ENCODE measurements around the gene RCC2. TPM values are rescaled to one million over a fixed set of nuclear protein-coding genes. Genes with fewer than 3 reads are reported as not detected.
"Not testable (repeated sequence)": the region's sequence is repeated elsewhere in the genome, so short reads cannot be mapped to it uniquely, and the experiment has no call there.

RCC2 gene
- total and polyA plus RNA-seq, 8 donors = 15.8 to 73.6 (median 26.0) TPM

DNA sequence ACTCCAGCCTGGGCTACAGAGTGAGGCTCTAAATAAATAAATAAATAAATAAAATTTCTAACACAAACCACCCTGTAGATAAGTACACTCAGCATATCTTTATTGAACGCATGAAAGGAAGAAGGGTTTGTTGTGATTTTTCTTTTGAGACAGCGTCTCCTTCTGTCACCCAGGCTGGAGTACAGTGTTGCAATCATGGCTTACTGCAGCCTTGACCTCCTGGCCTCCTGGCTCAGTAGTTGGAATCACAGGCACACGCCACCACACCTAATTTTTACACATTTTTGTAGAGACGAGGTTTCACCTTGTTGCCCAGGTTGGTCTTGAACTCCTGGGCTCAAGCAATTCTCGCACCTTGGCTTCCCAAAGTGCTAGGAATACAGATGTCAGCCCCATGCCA lies 23.2 kb upstream of the RCC2 start:
- no peak for DNase-seq
- Histone ChIP-seq H3K36me3 (no peaks in the 10 kb centered on the region), H3K9me3 (no peaks in the 10 kb centered on the region), H3K4me1 (no peaks in the 10 kb centered on the region), H3K27me3 (peaks cover 0 to 18% (median 0%) of the 10 kb centered on the region in 3 donors), H3K27ac (no peak overlapping the region), H3K4me3 (no peak overlapping the region)
- TF ChIP-seq POLR2AphosphoS5 (IDR thresholded peaks at IDR 0.05) (no peak), POLR2A (IDR thresholded peaks at IDR 0.05) (no peak), EP300 (IDR thresholded peaks at IDR 0.05) (no peak)
- TF ChIP-seq, protein P1, sequence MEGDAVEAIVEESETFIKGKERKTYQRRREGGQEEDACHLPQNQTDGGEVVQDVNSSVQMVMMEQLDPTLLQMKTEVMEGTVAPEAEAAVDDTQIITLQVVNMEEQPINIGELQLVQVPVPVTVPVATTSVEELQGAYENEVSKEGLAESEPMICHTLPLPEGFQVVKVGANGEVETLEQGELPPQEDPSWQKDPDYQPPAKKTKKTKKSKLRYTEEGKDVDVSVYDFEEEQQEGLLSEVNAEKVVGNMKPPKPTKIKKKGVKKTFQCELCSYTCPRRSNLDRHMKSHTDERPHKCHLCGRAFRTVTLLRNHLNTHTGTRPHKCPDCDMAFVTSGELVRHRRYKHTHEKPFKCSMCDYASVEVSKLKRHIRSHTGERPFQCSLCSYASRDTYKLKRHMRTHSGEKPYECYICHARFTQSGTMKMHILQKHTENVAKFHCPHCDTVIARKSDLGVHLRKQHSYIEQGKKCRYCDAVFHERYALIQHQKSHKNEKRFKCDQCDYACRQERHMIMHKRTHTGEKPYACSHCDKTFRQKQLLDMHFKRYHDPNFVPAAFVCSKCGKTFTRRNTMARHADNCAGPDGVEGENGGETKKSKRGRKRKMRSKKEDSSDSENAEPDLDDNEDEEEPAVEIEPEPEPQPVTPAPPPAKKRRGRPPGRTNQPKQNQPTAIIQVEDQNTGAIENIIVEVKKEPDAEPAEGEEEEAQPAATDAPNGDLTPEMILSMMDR (IDR thresholded peaks at IDR 0.05) = no peak
- intact Hi-C loops (cut with DNase I; ENCODE audit: low total_unique reads) = no loop called here
- 58 to 82% (median 69%) methylated on average over 5 of the region's 5 CpGs for WGBS, 5 donors

DNA sequence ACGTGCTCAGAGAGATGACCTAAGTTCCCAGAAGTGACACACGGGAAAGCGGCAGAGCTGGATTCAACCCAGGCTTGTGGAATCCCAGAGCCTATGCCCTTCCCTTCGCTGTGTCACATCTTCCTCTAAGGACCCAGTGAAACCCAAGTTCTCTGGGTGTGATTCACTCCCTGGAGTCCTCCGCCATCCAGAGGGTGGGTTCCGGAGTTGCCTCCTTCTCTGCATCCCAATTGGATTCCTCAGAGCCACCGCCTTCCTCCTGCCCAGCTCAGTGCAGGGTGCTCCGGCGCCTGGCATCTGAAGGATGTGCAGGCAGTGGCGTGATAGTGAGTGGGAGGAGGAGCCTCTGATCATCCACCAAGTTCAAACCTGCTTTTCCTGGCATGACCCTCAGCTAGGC lies 20.7 kb upstream of the RCC2 start:
- TF ChIP-seq, protein P1 (IDR thresholded peaks at IDR 0.05) = no peak
- TF ChIP-seq EP300 (IDR thresholded peaks at IDR 0.05) (no peak), POLR2AphosphoS5 (IDR thresholded peaks at IDR 0.05) (no peak), POLR2A (IDR thresholded peaks at IDR 0.05) (no peak)
- Histone ChIP-seq H3K36me3 (no peaks in the 10 kb centered on the region), H3K27me3 (peaks cover 0 to 18% (median 0%) of the 10 kb centered on the region in 3 donors), H3K4me1 (no peaks in the 10 kb centered on the region), H3K9me3 (no peaks in the 10 kb centered on the region), H3K27ac (no peak overlapping the region), H3K4me3 (no peak overlapping the region)
- DNase-seq = no peak
- 76 to 85% (median 79%) methylated on average over 9 to 10 of the region's 10 CpGs for WGBS, 5 donors
- intact Hi-C loops (cut with DNase I; ENCODE audit: low total_unique reads) = no loop called here

DNA sequence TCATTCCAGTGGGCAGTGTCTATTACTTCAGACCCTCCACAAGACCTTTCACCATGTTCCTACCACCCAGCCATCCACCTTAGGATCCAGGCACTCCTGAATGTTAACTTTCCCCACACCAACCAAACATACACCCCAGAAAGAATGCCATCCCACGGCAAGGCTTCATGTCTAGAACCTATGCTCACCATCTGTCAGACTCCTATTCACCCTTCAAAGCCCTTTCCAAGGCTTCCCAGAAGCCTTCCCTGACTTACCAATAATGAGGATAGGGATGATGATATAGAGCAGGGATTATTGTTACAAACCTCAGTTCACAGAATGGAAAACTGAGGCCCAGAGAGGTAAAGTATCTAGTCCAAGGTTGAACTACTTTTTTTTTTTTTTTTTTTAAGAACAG lies 19.3 kb upstream of the RCC2 start:
- intact Hi-C loops (cut with DNase I; ENCODE audit: low total_unique reads) = no loop called here
- Histone ChIP-seq H3K4me1 (no peaks in the 10 kb centered on the region), H3K27me3 (peaks cover 0 to 18% (median 0%) of the 10 kb centered on the region in 3 donors), H3K27ac (no peak overlapping the region), H3K9me3 (no peaks in the 10 kb centered on the region), H3K36me3 (no peaks in the 10 kb centered on the region), H3K4me3 (no peak overlapping the region)
- no peak for DNase-seq
- TF ChIP-seq EP300 (IDR thresholded peaks at IDR 0.05) = no peak
- TF ChIP-seq POLR2AphosphoS5 (IDR thresholded peaks at IDR 0.05) = no peak
- TF ChIP-seq POLR2A (IDR thresholded peaks at IDR 0.05) = no peak
- TF ChIP-seq, protein P1 (IDR thresholded peaks at IDR 0.05) = no peak
- 75 to 95% (median 88%) methylated on average over 1 of the region's 1 CpG for WGBS, 5 donors

DNA sequence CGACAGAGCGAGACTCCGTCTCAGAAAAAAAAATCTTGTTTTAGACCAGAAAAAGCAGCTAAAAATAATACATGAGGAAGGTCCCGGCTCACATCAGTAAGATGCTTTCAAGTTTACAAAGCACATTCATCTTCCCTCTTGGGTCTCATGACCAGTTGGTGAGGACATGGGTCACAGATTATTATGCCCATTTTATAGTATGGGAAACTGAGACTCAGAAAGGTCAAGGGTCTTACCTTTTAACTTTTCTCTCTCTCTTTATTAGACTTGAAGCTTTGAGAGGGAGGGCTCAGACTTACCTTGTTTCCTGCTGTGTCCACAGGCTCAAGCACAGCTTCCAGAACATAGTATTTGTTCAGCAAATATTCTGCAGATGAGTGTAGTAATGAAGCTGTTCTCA lies 13.2 kb upstream of the RCC2 start:
- Histone ChIP-seq H3K4me1 (no peaks in the 10 kb centered on the region), H3K27me3 (no peaks in the 10 kb centered on the region), H3K36me3 (no peaks in the 10 kb centered on the region), H3K27ac (no peak overlapping the region), H3K4me3 (no peak overlapping the region), H3K9me3 (no peaks in the 10 kb centered on the region)
- 84 to 95% (median 88%) methylated on average over 4 of the region's 4 CpGs for WGBS, 5 donors
- no peak for TF ChIP-seq POLR2A (IDR thresholded peaks at IDR 0.05)
- no peak for TF ChIP-seq EP300 (IDR thresholded peaks at IDR 0.05)
- TF ChIP-seq POLR2AphosphoS5 (IDR thresholded peaks at IDR 0.05) = no peak
- TF ChIP-seq, protein P1 (IDR thresholded peaks at IDR 0.05) = no peak
- intact Hi-C loops (cut with DNase I; ENCODE audit: low total_unique reads) = no loop called here
- no peak for DNase-seq

DNA sequence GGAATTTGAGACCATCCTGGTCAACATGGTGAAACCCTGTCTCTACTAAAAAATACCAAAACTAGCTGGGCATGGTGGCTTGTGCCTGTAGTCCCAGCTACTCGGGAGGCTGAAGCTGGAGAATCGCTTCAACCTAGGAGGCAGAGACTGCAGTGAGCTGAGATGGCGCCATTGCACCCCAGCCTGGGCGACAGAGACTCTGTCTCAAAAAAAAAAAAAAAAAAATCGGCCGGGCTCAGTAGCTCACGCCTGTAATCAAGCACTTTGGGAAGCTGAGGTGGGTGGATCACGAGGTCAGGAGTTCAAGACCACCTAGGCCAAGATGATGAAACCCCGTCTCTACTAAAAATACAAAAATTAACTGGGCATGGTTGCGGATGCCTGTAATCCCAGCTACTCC lies 12.7 kb upstream of the RCC2 start:
- H3K9me3 ChIP-seq; DNase-seq; intact Hi-C loops (cut with DNase I; ENCODE audit: low total_unique reads); H3K27ac ChIP-seq; H3K4me1 ChIP-seq; H3K27me3 ChIP-seq; H3K4me3 ChIP-seq; H3K36me3 ChIP-seq: not testable (repeated sequence)
- 61 to 74% (median 66%) methylated on average over 9 to 10 of the region's 10 CpGs for WGBS, 5 donors
